A549 (cell line): ENCODE measurements around the gene SLFN12L.
"Not testable (repeated sequence)": the region's sequence is repeated elsewhere in the genome, so short reads cannot be mapped to it uniquely, and the experiment has no call there.

Experiments used
- EHMT2 ChIP-seq: fragments of 200-600 bp; sonication (generic); IDR thresholded peaks from 2 replicates; pipeline ENCODE4 v1.6.1; 2016; ENCODE audit warnings: antibody characterized with exemption, low read depth, mild to moderate bottlenecking, moderate library complexity
- HMGXB4 ChIP-seq: fragments of 250-450 bp; sonication (Bioruptor Pico); IDR thresholded peaks from 2 replicates; pipeline ENCODE4 v1.5.0; 2021; ENCODE audit warnings: mild to moderate bottlenecking, moderate library complexity, borderline replicate concordance
- POLR2A ChIP-seq: IDR thresholded peaks from 2 replicates; pipeline ENCODE4 v1.6.1; 2012; ENCODE audit warnings: mild to moderate bottlenecking, low read length
- TP53 ChIP-seq: fragments of 250-450 bp; sonication (Bioruptor Pico); IDR thresholded peaks from 2 replicates; pipeline ENCODE4 v1.5.0; 2021; ENCODE audit warnings: mild to moderate bottlenecking, moderate library complexity
- TF ChIP-seq, protein P1 (sequence below): fragments of >200 bp; sonication (Bioruptor Twin); formaldehyde crosslinking; IDR thresholded peaks from 3 replicates; pipeline ENCODE4 v1.5.1; 2016

- TF ChIP-seq POLR2A; TP53; HMGXB4 (CRISPR knock-in tag); EHMT2: not testable (repeated sequence)
- TF ChIP-seq, protein P1, sequence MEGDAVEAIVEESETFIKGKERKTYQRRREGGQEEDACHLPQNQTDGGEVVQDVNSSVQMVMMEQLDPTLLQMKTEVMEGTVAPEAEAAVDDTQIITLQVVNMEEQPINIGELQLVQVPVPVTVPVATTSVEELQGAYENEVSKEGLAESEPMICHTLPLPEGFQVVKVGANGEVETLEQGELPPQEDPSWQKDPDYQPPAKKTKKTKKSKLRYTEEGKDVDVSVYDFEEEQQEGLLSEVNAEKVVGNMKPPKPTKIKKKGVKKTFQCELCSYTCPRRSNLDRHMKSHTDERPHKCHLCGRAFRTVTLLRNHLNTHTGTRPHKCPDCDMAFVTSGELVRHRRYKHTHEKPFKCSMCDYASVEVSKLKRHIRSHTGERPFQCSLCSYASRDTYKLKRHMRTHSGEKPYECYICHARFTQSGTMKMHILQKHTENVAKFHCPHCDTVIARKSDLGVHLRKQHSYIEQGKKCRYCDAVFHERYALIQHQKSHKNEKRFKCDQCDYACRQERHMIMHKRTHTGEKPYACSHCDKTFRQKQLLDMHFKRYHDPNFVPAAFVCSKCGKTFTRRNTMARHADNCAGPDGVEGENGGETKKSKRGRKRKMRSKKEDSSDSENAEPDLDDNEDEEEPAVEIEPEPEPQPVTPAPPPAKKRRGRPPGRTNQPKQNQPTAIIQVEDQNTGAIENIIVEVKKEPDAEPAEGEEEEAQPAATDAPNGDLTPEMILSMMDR = not testable (repeated sequence)
Observed at GRCh38 chr17:35521654-35522256, 15.7 kb downstream of the SLFN12L start.
